Measurements from ENCODE around the gene CA11.

GRCh38 chr19:48614436-48615230 is 31.4 kb downstream of the CA11 start, which contains the start of gene FAM83E:
- TF ChIP-seq EZH2 (IDR thresholded peaks at IDR 0.05) (no peak), POLR2AphosphoS5 (IDR thresholded peaks at IDR 0.05; ENCODE audit: borderline replicate concordance, low read depth, low read length) (peak; percentile 39; the same call in 1 of the 2 replicates)

Measured in SK-N-MC (cell line).